Brain microvascular endothelial cell (primary cell): Measurements from ENCODE around the gene TMEM63C.

Experiments
- DNase-seq: peaks from one replicate; pipeline ENCODE4 v3.0.0-alpha.2; 2020
- H3K27ac ChIP-seq: fragments of 250-450 bp; sonication (Bioruptor Pico); 2 replicates; pipeline ENCODE4 v1.5.1; 2020; ENCODE audit warnings: mild to moderate bottlenecking, moderate library complexity
- H3K27me3 ChIP-seq: fragments of 250-450 bp; sonication (Bioruptor Pico); replicated peaks from 2 replicates; pipeline ENCODE4 v1.5.1; 2020; ENCODE audit warnings: mild to moderate bottlenecking
- H3K36me3 ChIP-seq: fragments of 250-450 bp; sonication (Bioruptor Pico); replicated peaks from 2 replicates; pipeline ENCODE4 v1.5.1; 2020; ENCODE audit warnings: mild to moderate bottlenecking
- H3K4me3 ChIP-seq: 2 replicates; pipeline ENCODE4 v1.5.1; 2011; ENCODE audit warnings: low read depth, mild to moderate bottlenecking, control low read depth, low read length, moderate library complexity
- CTCF ChIP-seq: IDR thresholded peaks from 2 replicates; pipeline ENCODE4 v1.5.1; 2011; ENCODE audit warnings: low read depth, mild to moderate bottlenecking, moderate library complexity, low read length, control low read depth, inconsistent platforms; ENCODE audit errors: missing control alignments
- in situ Hi-C: cut with HindIII; loops from 2 replicates; pipeline ENCODE4 v1.10.0; 2017; ENCODE audit warnings: low sequenced_read_pairs, low pct_ligation_motif_present

TMEM63C gene

GRCh38 chr14:77250927-77251326 lies 69.3 kb downstream of the TMEM63C start:
- no peak overlapping the region for H3K27ac ChIP-seq
- in situ Hi-C loops = no loop called here
- no peak for TF ChIP-seq CTCF
- no peaks in the 10 kb centered on the region for H3K36me3 ChIP-seq
- H3K27me3 ChIP-seq = no peaks in the 10 kb centered on the region
- DNase-seq = no peak
- H3K4me3 ChIP-seq = no peak overlapping the region

GRCh38 chr14:77251870-77252269 lies 70.3 kb downstream of the TMEM63C start:
- Histone ChIP-seq H3K27me3 (no peaks in the 10 kb centered on the region), H3K36me3 (no peaks in the 10 kb centered on the region), H3K4me3 (no peak overlapping the region), H3K27ac (no peak overlapping the region)
- TF ChIP-seq CTCF = no peak
- in situ Hi-C loops = no loop called here
- no peak for DNase-seq

- H3K27me3 ChIP-seq = no peaks in the 10 kb centered on the region
- no peak overlapping the region for H3K4me3 ChIP-seq
- in situ Hi-C loops = no loop called here
- H3K27ac ChIP-seq = no peak overlapping the region
- no peak for DNase-seq
- TF ChIP-seq CTCF = no peak
- H3K36me3 ChIP-seq = no peaks in the 10 kb centered on the region
Observed at GRCh38 chr14:77253333-77254190, 72.0 kb downstream of the TMEM63C start.

GRCh38 chr14:77256694-77257093 lies 75.1 kb downstream of the TMEM63C start:
- TF ChIP-seq CTCF = no peak
- Histone ChIP-seq H3K36me3 (no peaks in the 10 kb centered on the region), H3K4me3 (no peak overlapping the region), H3K27me3 (no peaks in the 10 kb centered on the region), H3K27ac (no peak overlapping the region)
- DNase-seq = no peak
- in situ Hi-C loops = no loop called here

- H3K27me3 ChIP-seq = no peaks in the 10 kb centered on the region
- no peaks in the 10 kb centered on the region for H3K36me3 ChIP-seq
- H3K4me3 ChIP-seq = no peak overlapping the region
- H3K27ac ChIP-seq = no peak overlapping the region
- no peak for TF ChIP-seq CTCF
- no peak for DNase-seq
- in situ Hi-C loops = no loop called here
Observed at GRCh38 chr14:77257700-77258099, 76.1 kb downstream of the TMEM63C start.

GRCh38 chr14:77258566-77258965 lies 77.0 kb downstream of the TMEM63C start:
- in situ Hi-C loops = no loop called here
- TF ChIP-seq CTCF = no peak
- Histone ChIP-seq H3K27me3 (no peaks in the 10 kb centered on the region), H3K27ac (no peak overlapping the region), H3K36me3 (no peaks in the 10 kb centered on the region), H3K4me3 (no peak overlapping the region)
- DNase-seq = no peak
